Activated T-cell treated with anti-CD3 and anti-CD28 coated beads, Interleukin-2, amount 50 U/mL, for 1 hour (primary cell): Measurements from ENCODE around the gene ANKRD31.

Source experiments
- DNase-seq: peaks from one replicate; pipeline ENCODE4 v3.0.0-alpha.2; 2020

Gene ANKRD31

DNA sequence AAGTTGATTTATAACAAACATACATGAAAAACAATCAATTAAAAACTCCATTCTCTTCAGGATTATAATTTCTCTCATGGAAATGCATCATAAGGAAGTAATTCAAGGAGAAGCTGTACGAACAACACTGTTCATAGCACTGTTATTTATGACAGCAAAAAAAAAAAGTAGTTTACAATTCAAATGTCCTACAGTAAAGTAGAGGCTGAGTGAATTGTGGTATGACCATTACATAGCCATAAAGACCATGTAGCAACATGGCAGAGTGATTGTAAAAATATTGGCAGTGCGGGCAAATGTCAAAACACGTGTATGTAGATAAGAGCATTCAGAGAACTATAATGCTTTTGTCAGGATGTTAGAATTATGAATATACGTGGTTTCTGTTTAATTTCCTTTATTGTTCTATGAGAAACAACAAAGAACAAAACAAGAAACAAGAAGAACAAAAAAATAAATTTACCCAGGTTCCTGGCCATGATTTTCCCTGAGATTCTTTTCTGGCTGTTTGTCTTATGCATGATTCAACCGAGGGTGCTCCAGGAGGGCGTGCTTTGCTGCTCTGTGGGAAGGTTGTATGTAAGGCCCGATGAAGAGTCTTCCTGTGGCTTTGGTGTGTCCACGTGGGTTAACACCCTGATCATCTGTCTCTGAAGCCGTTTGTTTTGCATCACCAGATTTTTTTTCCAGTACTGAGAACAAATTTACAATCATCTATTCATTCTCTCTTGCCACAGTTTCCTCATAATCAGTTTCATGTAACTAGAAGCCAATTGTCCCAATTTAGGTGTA lies 213.1 kb downstream of the ANKRD31 start:
- DNase-seq = no peak

- no peak for DNase-seq
Measured at GRCh38 chr5:75021800-75022199, 214.9 kb downstream of the ANKRD31 start.

GRCh38 chr5:75021219-75021618 lies 215.5 kb downstream of the ANKRD31 start:
- no peak for DNase-seq

GRCh38 chr5:75020016-75020656 lies 216.5 kb downstream of the ANKRD31 start:
- no peak for DNase-seq

DNA sequence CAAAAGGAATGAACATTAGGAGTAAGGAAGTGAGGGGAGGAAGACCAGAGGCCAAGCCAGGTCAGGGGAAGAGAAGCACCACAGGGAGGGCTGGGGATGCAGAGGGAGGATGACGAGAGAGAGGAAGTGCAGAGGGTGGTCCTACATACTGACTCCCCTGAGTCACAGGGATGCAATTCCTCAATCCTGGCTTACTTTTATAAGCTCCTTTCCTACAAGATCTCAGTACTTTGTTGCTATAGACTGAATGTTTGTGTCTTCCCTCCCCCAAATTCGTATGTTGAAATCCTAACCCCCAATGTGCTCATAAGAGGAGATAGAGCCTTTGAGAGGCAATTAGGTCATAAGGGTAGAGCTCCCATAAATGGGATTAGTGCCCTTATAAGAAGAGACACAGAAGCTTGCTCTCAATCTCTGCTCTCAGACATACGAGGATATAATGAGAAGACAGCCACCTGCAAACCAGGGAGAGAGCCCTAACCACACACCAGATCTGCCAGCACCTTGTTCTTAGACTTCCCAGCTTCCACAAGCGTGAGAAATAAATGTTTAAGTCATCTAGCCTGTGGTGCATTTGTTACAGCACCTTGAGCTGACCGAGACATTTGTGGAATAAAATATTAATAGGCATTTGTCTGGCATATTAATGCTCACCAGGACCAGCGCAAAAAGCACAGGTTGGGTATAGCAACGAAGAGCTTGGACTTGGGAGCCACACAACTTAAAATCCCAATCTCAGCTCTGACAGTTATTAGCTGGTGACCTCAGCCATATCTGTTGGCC lies 217.7 kb downstream of the ANKRD31 start:
- DNase-seq = no peak
